ENCODE data around the gene CCDC177. TPM values are rescaled to one million over a fixed set of nuclear protein-coding genes. Genes with fewer than 3 reads are reported as not detected.
A peak's percentile ranks its signal among the peaks of the same experiment; 100 is the strongest.

CCDC177 gene
- polyA plus RNA-seq (2013, experiment 1 of 2; ENCODE audit: insufficient read length) = not detected
- polyA plus RNA-seq (2013, experiment 2 of 2; ENCODE audit: insufficient read length) = 0.04 TPM

- DNase-seq = peak; percentile 40
Observed at GRCh38 chr14:69574263-69574953, at the start of gene CCDC177. TSS of gene CCDC177 (minus strand) at chr14:69574871. CDS start at chr14:69573622, 1,249 bp downstream.

GRCh38 chr14:69624136-69624535, 49.5 kb upstream of the CCDC177 start:
- DNase-seq = no peak

- DNase-seq = no peak
Observed at GRCh38 chr14:69620981-69621380, 46.3 kb upstream of the CCDC177 start.

GRCh38 chr14:69620211-69620611, 45.5 kb upstream of the CCDC177 start:
- no peak for DNase-seq

GRCh38 chr14:69619012-69619411, 44.3 kb upstream of the CCDC177 start:
- peak; percentile 46 for DNase-seq

- no peak for DNase-seq
Observed at GRCh38 chr14:69617796-69618195, 43.1 kb upstream of the CCDC177 start.

GRCh38 chr14:69616408-69616773, 41.7 kb upstream of the CCDC177 start:
- no peak for DNase-seq

GRCh38 chr14:69615496-69616407, 41.1 kb upstream of the CCDC177 start:
- peak; percentile 84 for DNase-seq

- DNase-seq = no peak
Observed at GRCh38 chr14:69615121-69615495, 40.4 kb upstream of the CCDC177 start.

- DNase-seq = no peak
Observed at GRCh38 chr14:69614592-69614991, 39.9 kb upstream of the CCDC177 start.

GRCh38 chr14:69613312-69614073, 38.8 kb upstream of the CCDC177 start:
- DNase-seq = no peak

- no peak for DNase-seq
Observed at GRCh38 chr14:69612783-69613130, 38.1 kb upstream of the CCDC177 start.

GRCh38 chr14:69612014-69612782, 37.5 kb upstream of the CCDC177 start:
- DNase-seq = no peak

GRCh38 chr14:69611172-69612013, 36.7 kb upstream of the CCDC177 start, which contains the start of gene SUSD6:
TSS of gene SUSD6 (plus strand) at chr14:69611596. CDS start at chr14:69658593, 46,997 bp downstream.
- peak; percentile 93 for DNase-seq

GRCh38 chr14:69610874-69611171, 36.2 kb upstream of the CCDC177 start:
- no peak for DNase-seq

GRCh38 chr14:69610020-69610873, 35.6 kb upstream of the CCDC177 start:
- DNase-seq = no peak

GRCh38 chr14:69606258-69607184, 31.9 kb upstream of the CCDC177 start:
- no peak for DNase-seq

- DNase-seq = no peak
Observed at GRCh38 chr14:69605738-69606137, 31.1 kb upstream of the CCDC177 start.

GRCh38 chr14:69600304-69600891, 25.7 kb upstream of the CCDC177 start:
- no peak for DNase-seq

Measured in fibroblast of skin of scalp (primary cell).